Gastrocnemius medialis (tissue), 4 donors: ENCODE results near the gene CGB3. TPM values are rescaled to one million over a fixed set of nuclear protein-coding genes. Genes with fewer than 3 reads are reported as not detected.

Experiments used
- ATAC-seq, 2 donors: fragments of 150-250 bp; one replicate each; pipeline ENCODE4 v1.9.1; 2016
- DNase-seq, 2 donors: peaks; one replicate each; pipeline ENCODE4 v3.0.0-alpha.2; 2019
- H3K27ac ChIP-seq, 4 donors: fragments of 200-600 bp; sonication (generic); 1 replicate in 1 of 4; 2 replicates in 3 of 4; pipeline ENCODE4 v1.5.1; 2016 to 2018; ENCODE audit warnings: mild to moderate bottlenecking in 2 of 4, moderate library complexity in 1 of 4
- H3K27me3 ChIP-seq, 3 donors: fragments of 200-600 bp; sonication (generic) in 2 of 3; 1 replicate in 1 of 3; 2 replicates in 2 of 3; pipeline versions ENCODE4 v1.5.1 to v1.6.0; 2016 to 2019; ENCODE audit warnings: mild to moderate bottlenecking in 1 of 3, moderate library complexity in 1 of 3
- H3K36me3 ChIP-seq, 2 donors: fragments of 200-600 bp; sonication (generic) in 1 of 2; one replicate each; pipeline ENCODE4 v1.5.1; 2017 to 2018
- H3K4me1 ChIP-seq, 2 donors: fragments of 200-600 bp; sonication (generic) in 1 of 2; one replicate each; pipeline ENCODE4 v1.5.1; 2016 to 2017; ENCODE audit warnings: mild to moderate bottlenecking in 2 of 2
- H3K4me3 ChIP-seq, 4 donors: fragments of 200-600 bp; sonication (generic) in 3 of 4; 1 replicate in 1 of 4; 2 replicates in 3 of 4; pipeline ENCODE4 v1.5.1; 2016 to 2019; ENCODE audit warnings: mild to moderate bottlenecking in 2 of 4
- H3K9me3 ChIP-seq, 3 donors: fragments of 200-600 bp; sonication (generic) in 2 of 3; 1 replicate in 1 of 3; 2 replicates in 2 of 3; pipeline ENCODE4 v1.5.1; 2016 to 2019
- CTCF ChIP-seq, 5 experiments: fragments of 450-650 bp in 3 of 5; fragments of 200-600 bp in 2 of 5; sonication (generic) in 2 of 5; IDR thresholded peaks in 4 of 5; conservative IDR thresholded peaks in 1 of 5; 1 replicate in 4 of 5; 2 replicates in 1 of 5; pipeline ENCODE4 v1.5.1; 2016 to 2019; ENCODE audit warnings: antibody characterized with exemption in 5 of 5, mild to moderate bottlenecking in 3 of 5, moderate library complexity in 3 of 5
- POLR2A ChIP-seq, 2 donors: fragments of 450-650 bp; IDR thresholded peaks; one replicate each; pipeline ENCODE4 v1.6.1; 2017; ENCODE audit warnings: antibody characterized with exemption in 2 of 2, mild to moderate bottlenecking in 2 of 2, moderate library complexity in 2 of 2
- in situ Hi-C, 4 donors: fragments of 200-750 bp; cut with MboI; loops; one replicate each; pipeline versions ENCODE4 v1.15.0 to v1.8.0; 2017; ENCODE audit warnings: low sequenced_read_pairs in 4 of 4
- intact Hi-C: fragments of 100-400 bp; cut with DNase I; formaldehyde crosslinking; loops from one replicate; pipeline ENCODE4 v1.15.1; 2023; ENCODE audit warnings: low total_unique reads
- total RNA-seq, 4 donors: library from RNA; depleted of rRNA; stranded (reverse); fragments of >200 nt; gene quantifications; one replicate each; pipeline versions ENCODE4 v1.1.0 to v1.2.3, GENCODE V29; 2016

CGB3 gene
- total RNA-seq, 4 donors from 2014 or later, result not detected

DNA sequence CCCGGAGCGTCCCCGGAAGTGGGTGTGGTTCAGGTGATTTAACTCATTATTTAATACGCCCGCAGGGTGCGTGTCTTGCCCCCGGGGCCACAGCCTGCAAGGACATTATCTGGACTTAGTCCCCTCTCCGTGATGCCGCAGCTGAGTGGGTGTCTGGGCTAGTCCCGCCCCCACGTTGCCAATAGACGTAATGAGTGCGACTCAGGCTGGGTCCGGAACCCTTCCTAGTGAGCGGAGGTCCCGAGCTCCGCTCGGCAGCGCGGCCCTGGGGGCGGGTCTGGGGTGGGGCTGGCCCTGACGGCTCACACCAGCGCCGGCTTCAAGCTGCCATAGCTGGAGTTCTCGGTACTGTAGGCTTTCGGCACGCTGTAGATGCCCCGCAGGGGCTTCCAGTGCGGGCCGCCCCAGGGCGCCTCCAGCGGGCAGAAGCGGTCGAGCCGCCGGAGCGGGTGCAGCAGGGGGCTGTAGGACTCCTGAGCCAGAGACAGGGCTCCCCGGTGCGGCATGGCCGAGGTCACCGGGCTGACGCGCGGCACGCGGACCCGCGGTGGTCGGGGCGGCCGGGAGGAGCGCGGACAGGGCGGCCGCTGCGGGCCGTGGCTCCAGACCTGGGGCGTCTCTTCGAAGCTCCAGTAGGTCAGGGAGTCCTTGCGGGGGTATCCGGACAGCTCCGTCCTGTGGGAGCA is 6.3 kb downstream of the CGB3 start:
- H3K4me1 ChIP-seq, result peaks cover 14 to 19% of the 10 kb centered on the region in 2 donors
- peak; percentile 32 to 62 for ATAC-seq
- H3K9me3 ChIP-seq, result no peaks in the 10 kb centered on the region
- no peak overlapping the region for H3K27ac ChIP-seq
- in situ Hi-C loops, result no loop called here
- TF ChIP-seq POLR2A (IDR thresholded peaks at IDR 0.05) (no peak), CTCF (IDR thresholded peaks at IDR 0.05 in 4 of 5, conservative IDR thresholded peaks at IDR 0.05 in 1 of 5) (peak; percentile 19 to 53 (median 36))
- H3K36me3 ChIP-seq, result peaks cover 0 to 30% of the 10 kb centered on the region in 2 donors
- DNase-seq, result peak in 1 of 2 donors; percentile 35
- intact Hi-C loops, result no loop called here
- peaks cover 0 to 11% (median 8%) of the 10 kb centered on the region in 3 donors for H3K27me3 ChIP-seq
- peak overlapping the region; percentile 55 to 72 (median 57) for H3K4me3 ChIP-seq

GRCh38 chr19:49017041-49017665 is 7.0 kb downstream of the CGB3 start, which contains the start of gene LHB:
TSS of gene LHB (minus strand) at chr19:49017091. CDS start at chr19:49017081, 10 bp downstream.
- H3K4me3 ChIP-seq, result peak within 1 kb of the TSS; percentile 55 to 72 (median 57)
- peaks cover 0 to 11% (median 8%) of the 10 kb centered on the region in 3 donors for H3K27me3 ChIP-seq
- H3K4me1 ChIP-seq, result peaks cover 14 to 19% of the 10 kb centered on the region in 2 donors
- peaks cover 0 to 34% of the 10 kb centered on the region in 2 donors for H3K36me3 ChIP-seq
- ATAC-seq (no peak), DNase-seq (no peak)
- no peak within 1 kb of the TSS for H3K27ac ChIP-seq
- no peak for TF ChIP-seq POLR2A (IDR thresholded peaks at IDR 0.05)
- no peak for TF ChIP-seq CTCF (IDR thresholded peaks at IDR 0.05 in 4 of 5, conservative IDR thresholded peaks at IDR 0.05 in 1 of 5)
- no peaks in the 10 kb centered on the region for H3K9me3 ChIP-seq
- in situ Hi-C loops, result no loop called here
- intact Hi-C loops, result no loop called here

DNA sequence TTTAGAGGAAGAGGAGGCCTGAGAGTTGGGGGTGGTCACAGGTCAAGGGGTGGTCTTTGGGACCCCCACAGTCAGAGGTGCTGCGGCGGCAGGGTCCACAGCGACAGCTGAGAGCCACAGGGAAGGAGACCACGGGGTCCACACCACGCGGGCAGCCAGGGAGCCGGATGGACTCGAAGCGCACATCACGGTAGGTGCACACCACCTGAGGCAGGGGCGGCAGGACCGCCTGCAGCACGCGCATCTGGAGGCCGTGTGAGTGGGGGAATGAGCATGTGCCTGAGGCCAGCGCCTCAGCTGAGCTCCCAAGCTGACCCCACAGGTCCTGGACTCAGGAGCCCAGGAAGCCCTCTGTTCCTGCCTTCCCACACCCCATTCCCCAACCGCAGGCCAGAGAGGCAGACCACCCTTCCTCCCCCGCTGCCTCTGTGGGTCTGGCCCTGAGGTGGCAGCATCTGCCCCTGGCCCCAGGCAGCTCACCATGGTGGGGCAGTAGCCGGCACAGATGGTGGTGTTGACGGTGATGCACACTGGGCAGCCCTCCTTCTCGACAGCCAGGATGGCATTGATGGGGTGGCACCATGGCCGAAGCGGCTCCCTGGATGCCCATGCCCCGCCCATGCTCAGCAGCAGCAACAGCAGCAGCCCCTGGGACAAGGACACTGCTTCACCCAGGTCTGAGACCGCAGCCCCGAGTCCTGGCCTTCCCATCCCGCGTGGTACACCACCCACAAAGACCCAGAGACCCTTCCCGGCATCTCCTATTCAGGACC is 7.9 kb downstream of the CGB3 start:
- Histone ChIP-seq H3K27me3 (peaks cover 0 to 11% (median 8%) of the 10 kb centered on the region in 3 donors), H3K4me3 (no peak overlapping the region), H3K9me3 (no peaks in the 10 kb centered on the region), H3K27ac (no peak overlapping the region), H3K36me3 (peaks cover 0 to 43% of the 10 kb centered on the region in 2 donors), H3K4me1 (peaks cover 14 to 19% of the 10 kb centered on the region in 2 donors)
- no peak for ATAC-seq
- DNase-seq, result no peak
- in situ Hi-C loops, result no loop called here
- intact Hi-C loops, result no loop called here
- no peak for TF ChIP-seq CTCF (IDR thresholded peaks at IDR 0.05 in 4 of 5, conservative IDR thresholded peaks at IDR 0.05 in 1 of 5)
- TF ChIP-seq POLR2A (IDR thresholded peaks at IDR 0.05), result no peak

DNA sequence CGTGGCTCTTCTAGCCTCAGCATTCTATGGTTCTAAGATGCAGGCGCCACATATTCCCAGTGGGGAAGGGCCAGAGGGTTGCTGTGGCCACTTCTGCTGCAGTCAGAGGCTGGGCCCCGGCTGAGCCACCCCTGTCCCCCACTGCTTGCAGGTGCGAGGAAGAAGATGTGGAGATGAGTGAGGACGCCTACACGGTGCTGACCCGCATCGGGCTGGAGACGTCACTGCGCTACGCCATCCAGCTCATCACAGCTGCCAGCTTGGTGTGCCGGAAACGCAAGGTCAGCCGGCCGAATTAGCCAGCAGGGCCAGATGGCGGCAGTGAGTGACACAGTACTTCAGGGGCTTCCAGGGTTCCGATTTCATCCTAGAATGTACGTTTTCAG is 9.3 kb downstream of the CGB3 start:
- DNase-seq (no peak), ATAC-seq (no peak)
- Histone ChIP-seq H3K9me3 (no peaks in the 10 kb centered on the region), H3K36me3 (peaks cover 0 to 57% of the 10 kb centered on the region in 2 donors), H3K4me1 (peaks cover 14 to 19% of the 10 kb centered on the region in 2 donors), H3K27me3 (peaks cover 0 to 11% (median 8%) of the 10 kb centered on the region in 3 donors), H3K27ac (no peak overlapping the region), H3K4me3 (no peak overlapping the region)
- TF ChIP-seq POLR2A (IDR thresholded peaks at IDR 0.05), result no peak
- no peak for TF ChIP-seq CTCF (IDR thresholded peaks at IDR 0.05 in 4 of 5, conservative IDR thresholded peaks at IDR 0.05 in 1 of 5)
- intact Hi-C loops, result no loop called here
- in situ Hi-C loops, result no loop called here
